SHP77 treated with DMSO at 0.1 percent for 48 hours (cell line): Measurements from ENCODE around the gene AIFM2.
"Not testable (repeated sequence)": the region's sequence is repeated elsewhere in the genome, so short reads cannot be mapped to it uniquely, and the experiment has no call there.

Source experiments
- DNase-seq: peaks from one replicate; lab custom pipeline; 2025; lab: John Stamatoyannopoulos, UW

AIFM2 gene

GRCh38 chr10:70121281-70121949 is 11.2 kb downstream of the AIFM2 start:
- DNase-seq, result no peak

DNA sequence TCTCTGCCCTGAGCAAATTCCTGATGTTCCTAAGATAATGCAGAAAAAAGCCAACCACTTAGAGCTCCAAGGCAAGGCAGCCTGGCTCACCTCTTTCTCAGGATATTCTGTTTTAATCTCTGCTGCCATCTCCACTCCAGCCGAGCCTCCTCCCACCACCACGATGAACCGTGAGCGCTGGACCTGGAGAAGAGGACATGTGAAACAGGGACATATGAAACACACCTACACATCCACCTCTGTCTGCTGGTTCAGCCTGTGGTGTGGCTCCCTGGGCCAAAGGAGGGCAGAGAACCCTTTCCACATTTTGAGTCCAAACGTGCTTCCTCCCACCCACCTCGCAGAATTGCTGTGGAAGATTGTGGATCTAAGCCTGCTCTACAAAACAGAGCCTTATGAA is 12.2 kb downstream of the AIFM2 start:
- no peak for DNase-seq

- DNase-seq, result no peak
These were observed 13.0 kb downstream of the AIFM2 start for GRCh38 chr10:70119623-70120022.

DNA sequence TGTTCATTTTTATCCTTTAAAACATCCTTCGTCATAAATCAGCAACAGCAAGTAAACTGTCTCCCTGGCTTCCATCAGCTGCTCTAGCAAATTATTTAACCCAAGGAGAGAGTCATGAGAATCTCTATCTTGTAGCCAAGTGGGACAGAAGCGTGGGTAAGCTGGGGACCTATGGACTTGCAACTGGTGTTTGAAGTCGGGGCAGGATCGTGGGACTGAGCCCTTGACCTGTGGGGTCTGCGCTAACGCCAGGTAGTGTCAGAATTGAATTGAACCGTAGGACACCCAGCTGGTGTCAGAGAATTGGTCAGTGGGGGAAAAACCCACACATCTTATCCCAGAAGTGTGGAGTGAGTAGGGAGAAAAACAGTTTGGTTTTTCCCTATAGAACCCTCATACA is 13.4 kb downstream of the AIFM2 start:
- no peak for DNase-seq

- no peak for DNase-seq
These were observed 14.4 kb downstream of the AIFM2 start for GRCh38 chr10:70118196-70118595.

DNA sequence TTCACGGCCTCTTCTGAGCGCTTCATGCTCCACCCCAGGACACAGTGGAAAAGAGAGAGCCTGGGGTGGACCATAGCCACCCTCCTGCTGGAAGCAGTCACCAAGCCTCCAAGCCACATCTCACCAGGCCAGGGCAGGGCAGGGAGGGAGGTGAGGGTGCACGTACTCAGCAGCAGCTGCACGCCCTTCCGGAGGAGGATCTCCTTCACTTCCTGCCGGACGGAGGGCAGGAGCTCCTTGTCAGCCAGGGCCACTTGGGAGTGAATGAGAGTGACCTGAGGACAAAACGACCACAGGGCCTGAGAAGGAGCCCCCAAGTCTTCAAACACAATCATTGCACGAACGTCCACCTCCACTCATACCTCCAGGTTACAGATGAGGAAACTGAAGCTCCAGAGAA is 15.0 kb downstream of the AIFM2 start:
- DNase-seq, result no peak

- no peak for DNase-seq
These were observed 16.5 kb downstream of the AIFM2 start for GRCh38 chr10:70115948-70116682.

DNA sequence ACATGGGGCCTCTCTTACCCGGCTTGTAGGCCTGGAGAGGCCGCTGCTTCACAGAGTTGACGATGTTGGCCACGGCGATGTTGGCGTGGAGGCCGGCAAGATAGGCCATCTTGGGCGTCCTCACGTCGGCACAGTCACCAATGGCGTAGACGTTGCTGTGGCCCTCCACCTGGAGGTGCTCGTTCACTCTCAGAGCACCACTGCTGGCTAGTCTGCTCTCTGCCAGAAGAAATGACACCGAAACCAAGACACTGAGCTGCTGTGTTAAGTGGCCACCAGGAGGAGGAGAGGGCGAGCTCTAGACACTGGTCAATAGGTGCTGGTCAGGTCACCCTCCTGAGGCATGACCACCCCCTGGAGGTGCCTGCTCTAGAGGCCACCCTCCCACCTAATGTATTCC is 17.7 kb downstream of the AIFM2 start:
- no peak for DNase-seq

- DNase-seq, result no peak
These were observed 20.6 kb downstream of the AIFM2 start for GRCh38 chr10:70112071-70112470.

DNA sequence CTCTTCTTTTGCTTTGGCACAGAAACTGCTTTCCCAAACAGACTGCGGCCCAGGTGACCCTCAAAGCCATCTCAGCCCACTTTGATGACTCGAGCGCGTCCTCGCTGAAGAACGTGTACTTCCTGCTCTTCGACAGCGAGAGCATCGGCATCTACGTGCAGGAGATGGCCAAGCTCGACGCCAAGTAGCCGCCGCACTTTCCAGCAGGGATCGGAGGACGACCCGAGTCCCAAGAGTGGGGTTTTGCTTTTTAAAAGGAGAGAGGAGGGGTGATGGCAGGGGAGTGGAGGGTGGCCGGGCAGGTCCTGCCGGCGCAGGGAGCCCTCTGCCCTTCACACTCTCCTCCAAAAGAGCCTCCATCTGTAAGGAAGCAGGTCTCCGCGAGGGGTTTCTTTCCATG is 21.1 kb downstream of the AIFM2 start:
- DNase-seq, result no peak

- DNase-seq, result no peak
These were observed 23.4 kb downstream of the AIFM2 start for GRCh38 chr10:70109064-70109729.

DNA sequence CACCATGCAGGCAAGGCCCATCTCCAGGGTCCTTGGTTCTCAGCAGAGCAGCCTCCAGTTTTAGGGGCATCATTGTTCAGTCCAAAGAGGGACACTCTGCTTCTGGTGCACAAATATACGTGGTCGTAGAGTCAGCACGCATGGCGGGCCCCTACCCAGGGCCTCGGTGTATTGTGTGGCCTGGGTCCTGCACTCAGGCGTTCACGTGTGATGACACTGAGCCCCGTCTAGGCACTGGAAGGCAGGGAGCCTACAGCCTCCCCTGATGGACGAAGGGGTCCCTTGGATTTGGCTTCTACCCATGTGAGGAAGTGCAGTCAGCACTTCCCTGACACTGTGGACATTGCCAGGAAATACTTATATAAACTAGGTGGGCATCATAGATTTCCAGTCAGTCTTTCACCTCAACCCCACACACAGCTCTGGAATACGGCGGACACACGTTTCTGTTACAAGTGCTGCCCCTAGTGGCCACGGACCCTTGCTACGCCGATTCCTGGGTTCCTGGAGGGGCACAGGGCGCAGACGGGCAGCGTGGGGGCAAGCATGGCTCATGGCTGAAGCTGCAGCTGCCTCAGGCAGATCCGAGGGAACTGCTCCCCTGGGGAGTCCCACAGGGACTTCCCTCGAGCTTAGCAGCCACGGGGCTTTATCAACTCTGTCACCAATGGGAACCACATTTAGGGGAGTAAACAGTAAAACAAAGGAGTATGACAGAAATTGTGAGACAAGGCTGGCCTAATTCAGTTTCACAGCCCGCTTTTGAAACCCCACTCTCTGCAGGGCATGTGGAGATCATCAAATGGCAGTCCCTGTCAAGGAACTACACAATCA is 25.4 kb downstream of the AIFM2 start:
- no peak for DNase-seq

DNA sequence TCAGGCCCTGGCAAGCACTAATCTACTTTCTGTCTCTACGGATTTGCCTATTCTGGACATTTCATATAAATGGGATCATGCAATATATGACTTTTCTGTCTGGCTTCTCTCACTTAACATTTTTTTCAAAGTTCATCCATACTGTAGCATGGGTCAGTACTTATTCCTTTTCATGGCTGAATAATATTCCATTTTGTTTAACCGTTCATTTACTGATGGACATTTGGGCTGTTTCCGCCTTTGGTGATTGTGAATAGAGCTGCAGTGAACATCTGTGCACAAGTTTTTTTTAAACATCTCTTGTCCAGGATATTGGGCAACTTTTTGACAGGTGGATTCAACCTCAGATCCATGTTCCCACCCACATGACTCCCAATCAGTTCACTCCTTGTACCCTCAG is 31.0 kb downstream of the AIFM2 start:
- no peak for DNase-seq

DNA sequence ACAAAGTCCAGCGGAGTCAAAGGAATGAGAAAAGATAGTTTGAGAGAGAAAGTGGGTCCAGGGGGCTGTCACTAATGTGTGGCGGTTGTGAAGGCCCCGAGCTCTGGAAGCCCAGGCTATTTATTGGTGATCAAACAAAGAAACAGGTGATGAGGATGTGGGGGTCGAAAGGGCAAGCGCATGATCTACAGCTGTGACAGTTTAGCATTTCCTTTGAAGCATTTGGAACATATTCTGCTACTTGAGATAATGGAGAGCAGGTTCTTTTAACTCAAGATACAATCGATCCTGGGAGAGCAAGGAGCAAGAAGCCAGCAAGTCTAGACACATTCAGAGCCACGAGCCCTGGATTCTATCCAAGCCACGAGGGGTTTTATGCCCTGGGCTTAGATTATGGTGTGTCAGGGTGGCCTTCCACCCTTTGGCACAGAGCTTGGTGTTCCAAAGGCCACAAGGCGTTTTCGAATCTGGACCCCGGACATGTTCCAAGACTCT is 31.5 kb downstream of the AIFM2 start:
- not testable (repeated sequence) for DNase-seq

DNA sequence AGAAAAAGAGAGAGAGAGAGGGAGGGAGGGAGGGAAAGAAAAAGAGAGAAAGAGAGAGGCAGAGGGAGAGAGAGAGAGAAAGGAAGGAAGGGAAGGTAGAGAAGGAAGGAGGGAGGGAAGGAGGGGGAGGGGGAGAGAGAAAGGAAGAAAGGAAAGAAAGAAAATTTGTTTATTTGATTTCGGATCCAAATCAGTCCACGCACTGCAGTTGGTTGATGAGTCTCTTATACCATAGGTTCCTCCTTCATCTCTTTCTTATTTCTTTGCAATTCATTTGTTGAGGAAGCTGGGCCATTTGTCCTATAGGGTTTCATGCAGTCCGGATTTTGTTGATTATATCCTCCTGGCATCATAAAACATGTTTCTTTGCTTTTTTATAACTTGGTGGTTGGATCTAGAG is 34.4 kb downstream of the AIFM2 start:
- no peak for DNase-seq

DNA sequence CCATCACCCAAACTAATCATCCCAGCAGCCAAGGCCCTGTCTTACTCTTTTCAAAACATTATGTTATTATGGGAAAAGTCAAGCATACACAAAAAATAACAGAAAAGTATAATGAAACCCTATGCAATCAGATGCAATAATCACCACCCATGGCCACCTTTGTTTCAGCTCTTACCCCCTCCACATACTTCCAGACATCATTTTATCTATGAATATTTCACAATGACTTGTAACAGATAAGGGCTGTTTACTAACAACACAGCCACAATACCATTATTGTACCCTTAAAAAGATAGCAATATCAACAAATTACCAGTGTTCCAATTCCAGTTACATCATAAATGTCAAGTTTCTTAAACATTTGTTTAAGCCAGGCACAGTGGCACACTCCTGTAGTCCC is 35.2 kb downstream of the AIFM2 start:
- no peak for DNase-seq

DNA sequence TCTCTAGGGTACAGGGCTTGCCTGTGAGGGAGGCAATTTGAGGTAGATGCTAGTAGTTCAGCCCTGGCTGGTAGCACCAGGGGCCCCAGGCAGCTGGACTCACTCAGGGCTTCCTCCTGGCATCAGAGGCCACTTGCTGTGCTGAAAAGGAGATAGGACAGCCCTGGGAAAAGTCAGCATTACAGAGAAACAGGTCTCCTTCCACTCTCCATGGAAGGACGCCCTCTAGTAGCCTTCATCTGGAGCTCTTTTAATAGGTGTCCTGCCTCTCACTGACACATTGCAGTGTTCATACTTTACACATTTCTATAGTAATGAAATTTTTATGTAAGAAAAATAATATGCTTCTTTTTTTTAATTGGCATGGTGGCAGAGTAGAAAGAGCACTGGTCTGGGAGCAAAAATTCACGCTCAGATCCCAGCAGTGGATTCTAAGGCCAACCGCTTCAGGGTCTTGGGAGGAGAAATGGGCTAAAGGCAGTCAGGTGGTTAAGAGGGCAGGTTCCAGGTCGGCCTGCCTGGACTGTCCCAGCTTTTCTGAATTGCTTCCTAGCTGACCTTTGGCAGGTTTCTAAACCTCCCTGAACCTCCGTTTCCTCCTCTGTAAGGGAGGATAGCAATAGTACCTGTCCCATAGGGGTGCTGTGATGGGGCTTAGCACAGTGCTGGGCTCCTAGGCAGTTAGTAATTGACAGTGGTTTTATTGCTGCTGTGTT is 35.8 kb downstream of the AIFM2 start:
- no peak for DNase-seq

DNA sequence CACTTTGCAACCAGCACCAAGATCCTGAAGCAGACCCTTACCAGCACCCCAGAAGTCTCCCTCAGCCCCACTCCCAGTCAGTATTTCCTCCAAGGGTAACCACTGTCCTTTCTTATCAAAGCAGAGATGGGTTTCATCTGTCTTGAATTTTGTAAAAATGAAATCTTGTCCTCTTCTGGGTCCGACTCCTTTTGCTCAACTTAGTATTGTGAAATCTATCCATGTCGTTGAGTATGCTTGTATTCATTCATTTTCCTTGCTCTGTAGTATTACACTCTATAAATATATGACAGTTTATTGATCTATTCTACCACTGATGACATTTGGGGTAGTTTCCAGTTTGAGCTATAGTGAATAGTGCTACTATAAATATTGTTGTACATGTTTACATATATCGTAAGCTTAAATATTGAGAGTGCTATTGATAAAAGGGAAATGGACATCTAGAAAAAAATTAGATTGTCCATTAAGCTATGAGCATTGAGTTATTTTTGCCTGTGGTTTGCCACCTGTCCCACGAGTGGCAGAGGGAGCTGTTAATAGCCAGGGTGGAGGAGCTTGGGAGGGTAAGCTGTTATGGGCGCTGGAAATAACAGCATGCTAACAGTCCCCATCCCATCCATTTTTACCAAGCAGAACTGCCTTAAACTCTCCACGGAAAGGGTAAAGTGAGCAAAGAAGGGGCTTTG is 36.5 kb downstream of the AIFM2 start:
- DNase-seq, result no peak

- DNase-seq, result no peak
These were observed 38.4 kb downstream of the AIFM2 start for GRCh38 chr10:70094250-70094649.

DNA sequence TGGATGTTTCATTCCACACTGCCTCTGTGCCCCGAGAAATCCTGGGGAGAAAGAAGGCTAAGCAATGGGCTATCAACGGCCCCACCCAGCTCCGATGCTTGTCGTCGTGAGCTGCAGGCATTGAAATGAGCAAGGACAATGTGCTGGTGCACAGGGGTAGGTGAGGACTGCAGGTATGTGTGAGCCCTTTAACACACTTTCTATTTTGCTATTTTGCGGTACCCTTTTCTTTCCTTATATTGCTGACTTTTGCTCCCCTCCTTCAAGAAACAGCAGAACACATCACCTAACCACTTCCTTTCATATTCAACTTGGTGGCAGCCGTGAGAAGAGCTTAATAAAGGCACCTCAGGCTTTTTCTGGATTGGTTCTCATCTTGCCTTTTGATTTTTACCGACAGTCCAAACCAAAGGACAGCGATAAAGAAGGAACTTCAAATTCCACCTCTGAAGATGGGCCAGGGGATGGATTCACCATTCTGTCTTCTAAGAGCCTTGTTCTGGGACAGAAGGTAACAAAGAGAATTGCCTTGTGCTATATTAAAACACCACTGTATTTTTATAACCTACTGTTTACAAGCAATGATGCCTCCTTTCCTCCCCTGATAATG is 39.2 kb downstream of the AIFM2 start:
- DNase-seq, result no peak

GRCh38 chr10:70092389-70092718 is 40.3 kb downstream of the AIFM2 start:
- no peak for DNase-seq
